OCI-LY3 (cell line): Measurements from ENCODE around the gene GTF3C2.

Source experiments
- H2AFZ ChIP-seq: fragments of 200-600, 300-600 bp; shearing (Covaris generic); 2 replicates; pipeline ENCODE4 v1.6.0; 2014; ENCODE audit warnings: antibody characterized with exemption, low read depth, low read length
- H3K27ac ChIP-seq: fragments of 200-600, 300-600 bp; sonication (generic); 2 replicates; pipeline ENCODE4 v1.5.1; 2014; ENCODE audit warnings: mild to moderate bottlenecking, low read length, moderate library complexity, mixed read lengths
- H3K27me3 ChIP-seq: fragments of 200-600, 300-600 bp; sonication (generic); 2 replicates; pipeline ENCODE4 v1.6.1; 2014; ENCODE audit warnings: low read depth, low read length, mixed read lengths
- H3K36me3 ChIP-seq: fragments of 200-600, 300-600 bp; sonication (generic); replicated peaks from 2 replicates; pipeline ENCODE3; 2014; ENCODE audit warnings: low read depth, low read length, mixed read lengths
- H3K4me1 ChIP-seq: fragments of 300-600, 200-600 bp; sonication (generic); 2 replicates; pipeline ENCODE4 v1.6.1; 2014; ENCODE audit warnings: low read length, mixed read lengths
- H3K4me2 ChIP-seq: fragments of 200-600, 300-600 bp; sonication (generic); 2 replicates; pipeline ENCODE4 v1.6.1; 2014; ENCODE audit warnings: low read length, mixed read lengths
- H3K4me3 ChIP-seq: fragments of 300-600, 200-600 bp; sonication (generic); 2 replicates; pipeline ENCODE4 v1.5.1; 2014; ENCODE audit warnings: antibody characterized with exemption, mild to moderate bottlenecking, low read length, moderate library complexity
- H3K79me2 ChIP-seq: fragments of 300-600, 200-600 bp; shearing (Covaris generic); 2 replicates; pipeline ENCODE4 v1.6.1; 2014; ENCODE audit warnings: mild to moderate bottlenecking, low read length, mixed read lengths
- H3K9ac ChIP-seq: fragments of 300-600, 200-600 bp; shearing (Covaris generic); 2 replicates; pipeline ENCODE4 v1.6.0; 2014; ENCODE audit warnings: mild to moderate bottlenecking, low read length, moderate library complexity
- H3K9me3 ChIP-seq: fragments of 200-600, 300-600 bp; shearing (Covaris generic); 2 replicates; pipeline ENCODE4 v1.6.1; 2014; ENCODE audit warnings: low read length, mixed read lengths; ENCODE audit not compliant: insufficient read depth
- H4K20me1 ChIP-seq: fragments of 200-600, 300-600 bp; sonication (generic); 2 replicates; pipeline ENCODE4 v1.6.1; 2016; ENCODE audit warnings: low read length, mixed read lengths; ENCODE audit not compliant: insufficient read depth
- CTCF ChIP-seq: fragments of 200-600, 300-600 bp; sonication (generic); IDR thresholded peaks from 2 replicates; pipeline ENCODE4 v1.5.1; 2014; ENCODE audit warnings: antibody characterized with exemption, low read length, low read depth
- EZH2phosphoT487 ChIP-seq: fragments of 200-600 bp; shearing (Covaris generic); IDR thresholded peaks from 2 replicates; pipeline ENCODE4 v1.6.1; 2018; ENCODE audit warnings: antibody characterized with exemption, mixed run types, low read depth

The GTF3C2 gene

GRCh38 chr2:27377618-27378095 lies 21.1 kb upstream of the GTF3C2 start:
- H2AFZ ChIP-seq: no peak overlapping the region
- H3K79me2 ChIP-seq: peaks cover 15% of the 10 kb centered on the region
- H3K9ac ChIP-seq: no peak overlapping the region
- H3K9me3 ChIP-seq: no peaks in the 10 kb centered on the region
- H3K4me2 ChIP-seq: no peak overlapping the region
- peaks cover 62% of the 10 kb centered on the region for H3K36me3 ChIP-seq
- TF ChIP-seq EZH2phosphoT487 (no peak), CTCF (no peak)
- H3K4me1 ChIP-seq: peaks cover 12% of the 10 kb centered on the region
- H3K27me3 ChIP-seq: no peaks in the 10 kb centered on the region
- H3K27ac ChIP-seq: no peak overlapping the region
- no peak overlapping the region for H3K4me3 ChIP-seq
- no peaks in the 10 kb centered on the region for H4K20me1 ChIP-seq

GRCh38 chr2:27376866-27377617 lies 20.5 kb upstream of the GTF3C2 start:
- TF ChIP-seq CTCF: no peak
- no peak for TF ChIP-seq EZH2phosphoT487
- Histone ChIP-seq H3K4me1 (peaks cover 15% of the 10 kb centered on the region), H3K9ac (no peak overlapping the region), H3K27ac (no peak overlapping the region), H3K4me2 (no peak overlapping the region), H2AFZ (no peak overlapping the region), H3K9me3 (no peaks in the 10 kb centered on the region), H4K20me1 (no peaks in the 10 kb centered on the region), H3K4me3 (no peak overlapping the region), H3K27me3 (no peaks in the 10 kb centered on the region), H3K36me3 (peaks cover 59% of the 10 kb centered on the region), H3K79me2 (peaks cover 21% of the 10 kb centered on the region)

- H3K36me3 ChIP-seq: peaks cover 52% of the 10 kb centered on the region
- no peak for TF ChIP-seq EZH2phosphoT487
- no peak for TF ChIP-seq CTCF
Measured at GRCh38 chr2:27376151-27376865, 19.7 kb upstream of the GTF3C2 start.

GRCh38 chr2:27375513-27376099 lies 19.0 kb upstream of the GTF3C2 start:
- peaks cover 50% of the 10 kb centered on the region for H3K36me3 ChIP-seq
- H3K4me2 ChIP-seq: no peak overlapping the region
- no peaks in the 10 kb centered on the region for H3K27me3 ChIP-seq
- no peak overlapping the region for H2AFZ ChIP-seq
- H3K4me1 ChIP-seq: peaks cover 16% of the 10 kb centered on the region
- no peak overlapping the region for H3K4me3 ChIP-seq
- peaks cover 35% of the 10 kb centered on the region for H3K79me2 ChIP-seq
- TF ChIP-seq EZH2phosphoT487 (no peak), CTCF (no peak)
- H4K20me1 ChIP-seq: no peaks in the 10 kb centered on the region
- H3K27ac ChIP-seq: no peak overlapping the region
- no peak overlapping the region for H3K9ac ChIP-seq
- H3K9me3 ChIP-seq: no peaks in the 10 kb centered on the region

More at GRCh38 chr2:27376151-27376865, 19.7 kb upstream of the GTF3C2 start:
- Histone ChIP-seq H3K4me1 (peaks cover 21% of the 10 kb centered on the region), H3K4me2 (no peak overlapping the region), H2AFZ (no peak overlapping the region), H3K79me2 (peaks cover 28% of the 10 kb centered on the region), H4K20me1 (no peaks in the 10 kb centered on the region), H3K9me3 (no peaks in the 10 kb centered on the region), H3K9ac (no peak overlapping the region), H3K27me3 (no peaks in the 10 kb centered on the region), H3K4me3 (no peak overlapping the region), H3K27ac (no peak overlapping the region)
